ENCODE measurements around the gene ADGRG1.

Gene ADGRG1

DNA sequence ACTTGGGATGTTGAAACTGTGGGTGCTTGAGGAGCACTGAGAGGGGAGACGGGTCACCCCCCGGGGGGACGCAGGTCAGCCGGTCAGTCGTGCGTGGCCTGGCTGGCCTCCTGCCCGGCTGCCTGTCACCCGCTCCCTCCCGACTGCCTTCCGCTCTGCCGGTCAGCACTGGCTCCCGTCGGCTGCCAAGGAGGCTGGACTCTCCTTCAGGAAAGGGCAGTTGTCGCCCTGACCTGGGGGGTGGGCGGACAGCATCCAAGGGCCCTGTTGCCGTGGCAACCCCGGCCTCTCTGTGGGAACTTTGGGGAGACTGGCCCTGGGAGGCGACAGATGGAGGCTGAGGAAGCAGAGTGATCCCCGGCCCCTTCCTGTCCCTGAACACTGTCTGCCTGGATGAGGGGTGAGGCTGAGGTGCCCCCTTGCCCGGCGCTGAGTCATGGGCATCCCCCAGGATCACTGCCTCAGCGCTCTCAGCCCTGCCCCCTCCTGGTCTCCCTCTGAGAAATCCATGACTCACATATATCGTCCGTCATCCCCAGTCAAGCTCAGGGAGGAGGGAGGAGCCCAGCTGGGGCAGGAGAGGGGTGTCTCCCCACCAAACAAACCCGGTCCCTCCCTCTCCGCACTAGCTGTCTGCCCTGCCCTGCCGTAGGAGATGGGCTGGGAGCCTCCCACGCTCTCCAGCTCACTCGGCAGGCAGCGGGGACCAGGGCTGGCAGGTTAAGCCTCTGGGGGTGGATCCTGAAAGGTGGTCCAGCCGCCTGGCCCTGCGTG lies at the start of gene ADGRG1:
Gene ADGRG1 (plus strand): TSS at position 623 of the 774 bp plus-strand sequence. CDS start 21,658 bp downstream, outside the sequence.
- TF ChIP-seq, protein P1, sequence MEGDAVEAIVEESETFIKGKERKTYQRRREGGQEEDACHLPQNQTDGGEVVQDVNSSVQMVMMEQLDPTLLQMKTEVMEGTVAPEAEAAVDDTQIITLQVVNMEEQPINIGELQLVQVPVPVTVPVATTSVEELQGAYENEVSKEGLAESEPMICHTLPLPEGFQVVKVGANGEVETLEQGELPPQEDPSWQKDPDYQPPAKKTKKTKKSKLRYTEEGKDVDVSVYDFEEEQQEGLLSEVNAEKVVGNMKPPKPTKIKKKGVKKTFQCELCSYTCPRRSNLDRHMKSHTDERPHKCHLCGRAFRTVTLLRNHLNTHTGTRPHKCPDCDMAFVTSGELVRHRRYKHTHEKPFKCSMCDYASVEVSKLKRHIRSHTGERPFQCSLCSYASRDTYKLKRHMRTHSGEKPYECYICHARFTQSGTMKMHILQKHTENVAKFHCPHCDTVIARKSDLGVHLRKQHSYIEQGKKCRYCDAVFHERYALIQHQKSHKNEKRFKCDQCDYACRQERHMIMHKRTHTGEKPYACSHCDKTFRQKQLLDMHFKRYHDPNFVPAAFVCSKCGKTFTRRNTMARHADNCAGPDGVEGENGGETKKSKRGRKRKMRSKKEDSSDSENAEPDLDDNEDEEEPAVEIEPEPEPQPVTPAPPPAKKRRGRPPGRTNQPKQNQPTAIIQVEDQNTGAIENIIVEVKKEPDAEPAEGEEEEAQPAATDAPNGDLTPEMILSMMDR (IDR thresholded peaks at IDR 0.05; ENCODE audit: insufficient read depth, low read depth, low read length, missing control alignments), result no peak
- H3K4me3 ChIP-seq (ENCODE audit: low read depth, low read length), result no peak within 1 kb of the TSS
- DNase-seq (ENCODE audit: low read depth), result no peak

DNA sequence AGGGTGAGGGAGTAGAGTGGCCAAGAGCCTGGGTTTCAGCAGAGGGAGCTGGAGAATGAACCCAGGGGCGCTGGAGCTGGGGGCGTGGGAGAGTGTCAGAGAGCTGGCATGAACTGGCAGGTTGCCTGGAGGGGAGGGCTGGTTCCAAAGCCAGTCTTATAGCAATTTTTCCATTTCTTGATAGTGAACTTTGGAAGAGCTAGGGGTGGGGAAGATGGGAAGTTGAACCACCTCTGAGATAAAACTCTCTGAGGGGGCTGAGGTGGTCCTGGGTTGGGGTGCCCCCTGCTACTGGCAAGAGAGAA lies 49.1 kb upstream of the ADGRG1 start:
- H3K4me3 ChIP-seq (ENCODE audit: low read depth, low read length), result no peak overlapping the region
- no peak for DNase-seq (ENCODE audit: low read depth)
- TF ChIP-seq, protein P1 (IDR thresholded peaks at IDR 0.05; ENCODE audit: insufficient read depth, low read depth, low read length, missing control alignments), result no peak

DNA sequence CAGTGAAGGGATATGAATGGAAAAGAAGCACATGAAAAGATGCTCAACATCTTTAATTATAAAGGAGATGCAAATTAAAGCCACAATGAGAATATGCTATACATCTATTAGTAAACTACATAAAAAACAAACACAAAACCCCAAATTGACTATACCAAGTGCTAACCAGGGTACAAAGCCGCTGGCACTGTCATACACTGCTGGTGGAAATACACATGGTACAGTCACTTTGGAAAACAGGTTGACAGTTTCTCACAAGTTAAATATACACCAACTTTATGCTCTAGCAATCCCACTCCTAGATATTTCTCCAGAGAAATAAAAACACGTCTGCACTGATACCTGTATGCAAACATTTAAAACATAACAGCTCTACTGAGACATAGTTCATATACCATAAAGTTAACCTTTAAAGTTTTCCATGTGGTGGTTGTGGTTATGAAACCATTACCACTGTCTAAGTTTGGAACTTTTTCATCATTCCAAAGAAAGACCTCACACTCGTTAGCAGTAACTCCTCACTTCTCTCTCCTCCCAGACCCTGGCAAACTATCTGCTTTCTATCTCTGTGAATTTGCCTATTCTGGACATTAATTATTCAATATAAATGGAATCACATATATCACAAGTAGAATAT lies 43.3 kb upstream of the ADGRG1 start:
- no peak overlapping the region for H3K4me3 ChIP-seq (ENCODE audit: low read depth, low read length)
- no peak for DNase-seq (ENCODE audit: low read depth)
- TF ChIP-seq, protein P1 (IDR thresholded peaks at IDR 0.05; ENCODE audit: insufficient read depth, low read depth, low read length, missing control alignments), result no peak

DNA sequence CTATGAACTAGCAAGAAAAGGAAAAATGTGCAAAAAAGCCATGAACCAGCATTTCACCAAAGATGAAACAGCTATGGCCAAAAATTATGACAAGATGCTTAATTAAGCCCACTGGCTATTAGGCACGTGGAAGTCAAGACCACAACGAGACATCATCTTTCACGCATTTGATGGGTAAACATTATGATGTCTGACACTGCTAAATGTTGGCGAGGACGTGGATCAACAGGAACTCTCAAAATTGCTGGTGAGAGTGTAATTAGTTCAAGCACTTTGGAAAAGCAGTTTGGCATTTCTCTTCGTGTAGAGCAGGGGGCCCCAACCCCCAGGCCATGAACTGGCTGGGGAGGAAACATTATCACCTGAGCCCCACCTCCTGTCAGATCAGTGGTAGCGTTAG lies 39.6 kb upstream of the ADGRG1 start:
- TF ChIP-seq, protein P1 (IDR thresholded peaks at IDR 0.05; ENCODE audit: insufficient read depth, low read depth, low read length, missing control alignments), result no peak
- no peak for DNase-seq (ENCODE audit: low read depth)
- H3K4me3 ChIP-seq (ENCODE audit: low read depth, low read length), result no peak overlapping the region

DNA sequence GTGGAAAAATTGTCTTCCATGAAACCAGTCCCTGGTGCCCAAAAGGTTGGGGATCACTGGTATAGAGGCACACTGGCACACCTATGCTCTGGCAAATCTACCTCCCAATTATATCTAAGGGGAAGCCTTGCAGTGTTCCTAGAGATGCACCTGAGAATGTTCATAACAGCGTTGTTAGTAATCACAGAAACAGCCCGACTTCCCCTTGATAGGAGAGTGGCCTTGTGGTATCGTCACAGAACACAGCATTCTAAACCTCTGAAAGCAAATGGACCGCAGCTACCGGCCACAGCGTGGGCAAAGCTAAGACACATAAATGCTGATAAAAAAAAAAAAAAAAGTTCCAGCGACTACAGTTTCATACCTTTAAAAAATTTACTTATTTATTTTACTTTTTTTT lies 39.1 kb upstream of the ADGRG1 start:
- no peak overlapping the region for H3K4me3 ChIP-seq (ENCODE audit: low read depth, low read length)
- TF ChIP-seq, protein P1 (IDR thresholded peaks at IDR 0.05; ENCODE audit: insufficient read depth, low read depth, low read length, missing control alignments), result no peak
- DNase-seq (ENCODE audit: low read depth), result no peak

DNA sequence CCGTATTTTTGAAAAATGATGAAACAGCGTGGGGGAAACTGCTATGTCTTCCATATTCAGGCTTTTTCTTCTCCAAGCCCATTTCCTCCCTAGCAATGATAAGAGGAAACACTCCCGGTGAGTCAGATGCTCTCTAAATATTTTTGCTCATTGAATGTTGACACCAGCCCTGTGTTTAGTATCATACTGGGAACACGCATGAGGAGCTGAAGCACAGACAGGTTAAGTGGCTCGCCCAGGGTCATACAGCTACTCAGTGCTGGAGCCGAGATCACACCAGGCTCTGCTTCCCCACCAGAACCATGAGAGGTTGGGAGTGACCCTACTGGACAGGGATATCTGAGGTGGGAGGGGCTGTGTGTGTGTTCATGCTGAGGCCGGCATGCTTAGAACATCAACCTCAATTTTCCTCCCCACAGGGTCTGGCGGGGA lies 37.8 kb upstream of the ADGRG1 start:
- TF ChIP-seq, protein P1 (IDR thresholded peaks at IDR 0.05; ENCODE audit: insufficient read depth, low read depth, low read length, missing control alignments), result no peak
- no peak overlapping the region for H3K4me3 ChIP-seq (ENCODE audit: low read depth, low read length)
- no peak for DNase-seq (ENCODE audit: low read depth)
